GM06990 (cell line): ENCODE results near the gene ATP5PD.

Experiments used
- DNase-seq: peaks from one replicate; pipeline ENCODE4 v3.0.0-alpha.2; 2011; ENCODE audit not compliant: insufficient read length; ENCODE audit errors: extremely low read depth
- H3K27me3 ChIP-seq: replicated peaks from 2 replicates; pipeline ENCODE4 v1.6.0; 2011; ENCODE audit warnings: low read length; ENCODE audit not compliant: control insufficient read depth, insufficient read depth
- H3K36me3 ChIP-seq: 2 replicates; pipeline ENCODE4 v1.5.1; 2011; ENCODE audit warnings: low read length; ENCODE audit not compliant: control insufficient read depth, insufficient read depth
- H3K4me3 ChIP-seq: replicated peaks from 2 replicates; pipeline ENCODE4 v1.5.1; 2011; ENCODE audit warnings: low read depth, mild to moderate bottlenecking, control low read depth, low read length
- CTCF ChIP-seq: IDR thresholded peaks from 2 replicates; pipeline ENCODE4 v1.5.1; 2011; ENCODE audit warnings: low read length, control low read depth, mild to moderate bottlenecking, inconsistent platforms; ENCODE audit not compliant: insufficient read depth, poor library complexity, severe bottlenecking

ATP5PD gene

GRCh38 chr17:75004371-75004770 is 42.4 kb downstream of the ATP5PD start:
- no peak overlapping the region for H3K4me3 ChIP-seq
- H3K27me3 ChIP-seq: no peaks in the 10 kb centered on the region; the same call in 1 of the 2 replicates
- no peaks in the 10 kb centered on the region for H3K36me3 ChIP-seq
- DNase-seq: no peak
- TF ChIP-seq CTCF: no peak

GRCh38 chr17:75003957-75004355 is 42.8 kb downstream of the ATP5PD start:
- no peak for TF ChIP-seq CTCF
- Histone ChIP-seq H3K36me3 (no peaks in the 10 kb centered on the region), H3K4me3 (no peak overlapping the region), H3K27me3 (no peaks in the 10 kb centered on the region; the same call in 1 of the 2 replicates)
- no peak for DNase-seq

DNA sequence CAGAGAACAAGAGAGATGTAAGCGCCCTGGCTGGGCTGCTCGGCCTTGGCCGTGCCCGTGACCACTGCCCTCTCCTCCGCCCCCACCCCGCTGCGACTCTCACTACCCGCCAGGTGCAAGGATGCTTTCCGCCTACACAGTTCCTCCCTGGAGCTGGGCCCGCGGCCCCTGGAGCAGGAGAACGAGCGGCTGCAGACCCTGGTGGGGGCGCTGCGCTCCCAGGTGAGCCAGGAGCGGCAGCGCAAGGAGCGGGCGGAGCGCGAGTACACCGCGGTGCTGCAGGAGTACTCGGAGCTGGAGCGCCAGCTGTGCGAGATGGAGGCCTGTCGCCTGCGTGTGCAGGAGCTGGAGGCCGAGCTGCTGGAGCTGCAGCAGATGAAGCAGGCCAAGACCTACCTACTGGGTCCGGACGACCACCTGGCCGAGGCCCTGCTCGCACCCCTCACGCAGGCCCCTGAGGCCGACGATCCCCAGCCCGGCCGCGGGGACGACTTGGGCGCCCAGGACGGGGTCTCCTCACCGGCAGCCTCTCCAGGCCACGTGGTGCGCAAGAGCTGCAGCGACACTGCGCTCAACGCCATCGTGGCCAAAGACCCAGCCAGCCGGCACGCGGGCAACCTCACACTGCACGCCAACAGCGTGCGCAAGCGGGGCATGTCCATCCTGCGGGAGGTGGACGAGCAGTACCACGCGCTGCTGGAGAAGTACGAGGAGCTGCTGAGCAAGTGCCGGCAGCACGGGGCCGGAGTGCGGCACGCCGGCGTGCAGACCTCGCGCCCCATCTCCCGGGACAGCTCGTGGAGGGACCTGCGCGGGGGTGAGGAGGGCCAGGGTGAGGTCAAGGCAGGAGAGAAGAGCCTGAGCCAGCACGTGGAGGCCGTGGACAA is 43.5 kb downstream of the ATP5PD start:
- Histone ChIP-seq H3K27me3 (no peaks in the 10 kb centered on the region; the same call in 1 of the 2 replicates), H3K36me3 (no peaks in the 10 kb centered on the region), H3K4me3 (no peak overlapping the region)
- no peak for DNase-seq
- no peak for TF ChIP-seq CTCF

DNA sequence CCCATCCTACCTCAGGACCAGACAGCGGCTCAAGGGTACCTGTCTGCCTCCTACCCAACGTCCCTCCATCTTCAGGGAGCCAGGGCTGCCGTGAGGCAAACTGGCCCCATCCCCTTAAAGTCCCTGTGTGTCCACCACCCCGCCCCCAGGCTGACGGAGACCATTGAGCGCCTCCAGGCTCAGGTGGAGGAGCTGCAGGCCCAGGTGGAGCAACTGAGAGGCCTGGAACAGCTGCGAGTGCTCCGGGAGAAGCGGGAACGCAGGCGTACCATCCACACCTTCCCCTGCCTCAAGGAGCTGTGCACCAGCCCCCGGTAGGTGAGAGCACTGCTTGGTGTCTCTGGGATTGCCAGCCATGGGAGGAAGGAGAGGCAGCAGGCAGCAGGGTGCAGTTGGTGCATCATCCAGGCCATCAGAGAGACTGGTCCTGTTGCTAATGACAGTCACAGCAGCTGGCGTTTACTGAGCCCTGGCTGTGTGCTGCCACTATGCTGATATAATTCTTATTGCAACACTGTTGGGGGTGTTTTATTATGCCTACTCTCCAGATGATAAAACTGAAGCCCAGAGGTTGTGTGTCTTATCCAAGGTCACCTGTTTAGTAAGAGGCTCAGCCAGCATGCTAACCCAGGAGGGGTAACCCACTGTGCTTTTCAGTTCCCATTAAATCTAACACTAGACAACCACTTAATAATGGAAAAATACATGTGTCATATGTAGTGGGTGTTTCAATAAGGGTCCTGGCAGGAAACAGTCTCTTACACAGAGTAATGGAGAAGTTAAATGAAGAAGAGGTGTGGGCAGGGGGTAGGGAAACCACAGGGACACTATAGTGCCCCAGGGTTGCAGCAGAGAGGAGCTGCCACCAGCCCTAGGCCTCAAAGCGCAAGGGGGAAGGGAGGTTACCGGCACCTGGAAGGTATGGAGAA is 44.6 kb downstream of the ATP5PD start:
- no peak overlapping the region for H3K4me3 ChIP-seq
- DNase-seq: no peak
- H3K27me3 ChIP-seq: no peaks in the 10 kb centered on the region; the same call in 1 of the 2 replicates
- H3K36me3 ChIP-seq: no peaks in the 10 kb centered on the region
- TF ChIP-seq CTCF: no peak

DNA sequence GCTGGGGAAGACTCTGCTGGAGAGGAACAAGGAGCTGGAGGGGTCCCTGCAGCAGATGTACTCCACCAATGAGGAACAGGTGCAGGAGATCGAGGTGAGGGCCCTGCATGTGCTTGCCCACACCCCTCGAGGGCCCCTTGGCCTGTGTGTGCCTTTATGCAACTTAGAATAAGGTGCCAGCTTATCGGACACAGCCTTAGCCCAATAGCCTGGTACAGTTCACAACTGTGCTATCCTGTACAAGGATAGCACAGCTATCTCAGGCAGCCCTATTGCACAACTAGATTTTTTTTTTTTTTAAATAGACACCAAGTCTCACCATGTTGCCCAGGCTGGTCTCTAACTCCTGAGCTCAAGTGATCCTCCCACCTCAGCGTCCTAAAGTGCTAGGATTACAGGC is 47.2 kb downstream of the ATP5PD start:
- Histone ChIP-seq H3K4me3 (no peak overlapping the region), H3K36me3 (no peaks in the 10 kb centered on the region), H3K27me3 (no peaks in the 10 kb centered on the region; the same call in 1 of the 2 replicates)
- DNase-seq: no peak
- no peak for TF ChIP-seq CTCF
